NB4 (cell line): Measurements from ENCODE around the gene ADARB2.

Experiments
- MAX ChIP-seq: IDR thresholded peaks from 2 replicates; pipeline ENCODE4 v1.6.1; 2011; ENCODE audit warnings: low read depth, low read length
- MYC ChIP-seq: IDR thresholded peaks from 2 replicates; pipeline ENCODE4 v1.6.1; 2011; ENCODE audit warnings: low read depth, low read length
- POLR2A ChIP-seq: IDR thresholded peaks from 2 replicates; pipeline ENCODE4 v1.6.1; 2011; ENCODE audit warnings: mild to moderate bottlenecking; ENCODE audit not compliant: insufficient read length; ENCODE audit errors: extremely low read depth
- TF ChIP-seq, protein P1 (sequence below): IDR thresholded peaks from one replicate; pipeline ENCODE4 v1.5.1; 2012; ENCODE audit warnings: low read depth, low read length

DNA sequence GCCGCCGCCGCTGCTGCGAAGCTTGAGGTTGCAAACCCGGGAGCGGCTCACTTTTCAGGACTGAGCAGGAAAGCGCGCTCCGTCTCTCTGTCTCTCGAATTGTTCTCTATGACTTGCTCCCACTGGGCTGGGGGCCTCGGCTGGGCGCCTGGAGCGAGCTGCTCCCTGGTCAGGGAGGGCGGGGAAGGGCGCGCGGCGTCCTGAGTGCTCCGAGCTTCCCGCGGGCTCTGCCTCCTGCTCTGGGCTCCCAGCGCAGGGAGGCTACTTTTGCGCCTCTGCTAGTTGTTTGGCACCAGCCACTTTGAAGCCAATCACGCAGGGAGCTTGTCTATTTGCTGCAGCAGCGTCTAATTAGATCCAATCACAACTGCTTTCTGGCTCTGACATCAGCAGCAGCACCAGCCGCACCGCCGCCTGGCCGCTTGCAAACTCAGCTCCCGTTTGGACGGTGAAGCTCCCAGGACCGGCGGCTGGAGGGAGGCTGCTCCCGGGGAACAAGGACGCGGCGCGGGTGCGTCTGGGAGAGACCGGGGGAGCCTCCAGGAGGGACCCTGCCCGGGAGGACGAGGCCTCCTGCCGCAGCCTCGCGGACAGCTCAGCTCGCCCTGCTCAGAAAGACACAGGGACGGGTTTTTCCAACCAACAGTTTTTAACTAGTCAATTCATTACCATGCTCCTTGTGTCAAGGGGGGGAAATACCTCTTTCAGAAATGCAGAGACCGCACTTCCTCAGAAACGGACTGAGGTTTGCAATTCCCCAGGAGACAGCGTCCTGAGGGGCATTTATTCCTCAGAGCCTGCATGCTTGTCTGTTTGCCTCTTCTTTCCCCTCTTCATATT is at the start of gene ADARB2:
- TF ChIP-seq, protein P1, sequence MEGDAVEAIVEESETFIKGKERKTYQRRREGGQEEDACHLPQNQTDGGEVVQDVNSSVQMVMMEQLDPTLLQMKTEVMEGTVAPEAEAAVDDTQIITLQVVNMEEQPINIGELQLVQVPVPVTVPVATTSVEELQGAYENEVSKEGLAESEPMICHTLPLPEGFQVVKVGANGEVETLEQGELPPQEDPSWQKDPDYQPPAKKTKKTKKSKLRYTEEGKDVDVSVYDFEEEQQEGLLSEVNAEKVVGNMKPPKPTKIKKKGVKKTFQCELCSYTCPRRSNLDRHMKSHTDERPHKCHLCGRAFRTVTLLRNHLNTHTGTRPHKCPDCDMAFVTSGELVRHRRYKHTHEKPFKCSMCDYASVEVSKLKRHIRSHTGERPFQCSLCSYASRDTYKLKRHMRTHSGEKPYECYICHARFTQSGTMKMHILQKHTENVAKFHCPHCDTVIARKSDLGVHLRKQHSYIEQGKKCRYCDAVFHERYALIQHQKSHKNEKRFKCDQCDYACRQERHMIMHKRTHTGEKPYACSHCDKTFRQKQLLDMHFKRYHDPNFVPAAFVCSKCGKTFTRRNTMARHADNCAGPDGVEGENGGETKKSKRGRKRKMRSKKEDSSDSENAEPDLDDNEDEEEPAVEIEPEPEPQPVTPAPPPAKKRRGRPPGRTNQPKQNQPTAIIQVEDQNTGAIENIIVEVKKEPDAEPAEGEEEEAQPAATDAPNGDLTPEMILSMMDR, result no peak
- TF ChIP-seq MAX (no peak), POLR2A (no peak), MYC (no peak)
